ENCODE results near the gene NUCB2.

The NUCB2 gene

GRCh38 chr11:17272801-17273200 is 3.7 kb upstream of the NUCB2 start:
- no peak for DNase-seq

GRCh38 chr11:17273211-17273610 is 3.3 kb upstream of the NUCB2 start:
- DNase-seq, result no peak

GRCh38 chr11:17273668-17274282 is 2.8 kb upstream of the NUCB2 start:
- DNase-seq, result no peak

GRCh38 chr11:17275400-17276235 is 921 bp upstream of the NUCB2 start:
- DNase-seq, result no peak

- DNase-seq, result no peak
Measured at GRCh38 chr11:17277024-17277584, 565 bp downstream of the NUCB2 start.

GRCh38 chr11:17280494-17281127 is 4.1 kb downstream of the NUCB2 start:
- DNase-seq, result no peak

- no peak for DNase-seq
Measured at GRCh38 chr11:17286332-17286731, 9.8 kb downstream of the NUCB2 start.

- no peak for DNase-seq
Measured at GRCh38 chr11:17287058-17287457, 10.5 kb downstream of the NUCB2 start.

- DNase-seq, result no peak
Measured at GRCh38 chr11:17291710-17292109, 15.2 kb downstream of the NUCB2 start.

- no peak for DNase-seq
Measured at GRCh38 chr11:17293311-17293710, 16.8 kb downstream of the NUCB2 start.

- DNase-seq, result no peak
Measured at GRCh38 chr11:17294033-17294432, 17.5 kb downstream of the NUCB2 start.

GRCh38 chr11:17296852-17297559 is 20.5 kb downstream of the NUCB2 start:
- DNase-seq, result no peak

GRCh38 chr11:17298302-17298701 is 21.8 kb downstream of the NUCB2 start:
- no peak for DNase-seq

- DNase-seq, result no peak
Measured at GRCh38 chr11:17300372-17300771, 23.8 kb downstream of the NUCB2 start.

- DNase-seq, result no peak
Measured at GRCh38 chr11:17313349-17314231, 37.1 kb downstream of the NUCB2 start.

GRCh38 chr11:17314232-17314547 is 37.7 kb downstream of the NUCB2 start:
- DNase-seq, result no peak

GRCh38 chr11:17314904-17315426 is 38.4 kb downstream of the NUCB2 start:
- no peak for DNase-seq

- no peak for DNase-seq
Measured at GRCh38 chr11:17328871-17329494, 52.4 kb downstream of the NUCB2 start.

- no peak for DNase-seq
Measured at GRCh38 chr11:17331669-17332068, 55.1 kb downstream of the NUCB2 start.

- DNase-seq, result no peak
Measured at GRCh38 chr11:17333799-17334586, 57.5 kb downstream of the NUCB2 start.

- no peak for DNase-seq
Measured at GRCh38 chr11:17343257-17343656, 66.7 kb downstream of the NUCB2 start.
